ENCODE measurements around the gene RAB3A. TPM values are rescaled to one million over a fixed set of nuclear protein-coding genes. Genes with fewer than 3 reads are reported as not detected.
"Not testable (repeated sequence)": the region's sequence is repeated elsewhere in the genome, so short reads cannot be mapped to it uniquely, and the experiment has no call there.

RAB3A gene
- total RNA-seq, 1 donor from 2014 or later, result 0.53 TPM

- TF ChIP-seq, protein P1, sequence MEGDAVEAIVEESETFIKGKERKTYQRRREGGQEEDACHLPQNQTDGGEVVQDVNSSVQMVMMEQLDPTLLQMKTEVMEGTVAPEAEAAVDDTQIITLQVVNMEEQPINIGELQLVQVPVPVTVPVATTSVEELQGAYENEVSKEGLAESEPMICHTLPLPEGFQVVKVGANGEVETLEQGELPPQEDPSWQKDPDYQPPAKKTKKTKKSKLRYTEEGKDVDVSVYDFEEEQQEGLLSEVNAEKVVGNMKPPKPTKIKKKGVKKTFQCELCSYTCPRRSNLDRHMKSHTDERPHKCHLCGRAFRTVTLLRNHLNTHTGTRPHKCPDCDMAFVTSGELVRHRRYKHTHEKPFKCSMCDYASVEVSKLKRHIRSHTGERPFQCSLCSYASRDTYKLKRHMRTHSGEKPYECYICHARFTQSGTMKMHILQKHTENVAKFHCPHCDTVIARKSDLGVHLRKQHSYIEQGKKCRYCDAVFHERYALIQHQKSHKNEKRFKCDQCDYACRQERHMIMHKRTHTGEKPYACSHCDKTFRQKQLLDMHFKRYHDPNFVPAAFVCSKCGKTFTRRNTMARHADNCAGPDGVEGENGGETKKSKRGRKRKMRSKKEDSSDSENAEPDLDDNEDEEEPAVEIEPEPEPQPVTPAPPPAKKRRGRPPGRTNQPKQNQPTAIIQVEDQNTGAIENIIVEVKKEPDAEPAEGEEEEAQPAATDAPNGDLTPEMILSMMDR (IDR thresholded peaks at IDR 0.05; ENCODE audit: insufficient read depth, low read length, severe bottlenecking), result peak; percentile 40
- Histone ChIP-seq H3K27me3 (ENCODE audit: control insufficient read depth, insufficient read depth, low read length) (no peaks in the 10 kb centered on the region), H3K36me3 (ENCODE audit: control insufficient read depth, insufficient read depth, low read length) (peaks cover 24% of the 10 kb centered on the region), H3K4me3 (ENCODE audit: low read depth, low read length) (peak overlapping the region; percentile 14)
- no peak for DNase-seq (ENCODE audit: low read depth)
- no peak for FAIRE-seq
Observed at GRCh38 chr19:18160971-18161635, 42.7 kb downstream of the RAB3A start.

GRCh38 chr19:18160493-18160970, 43.3 kb downstream of the RAB3A start:
- Histone ChIP-seq H3K36me3 (ENCODE audit: control insufficient read depth, insufficient read depth, low read length) (peaks cover 21% of the 10 kb centered on the region), H3K27me3 (ENCODE audit: control insufficient read depth, insufficient read depth, low read length) (no peaks in the 10 kb centered on the region), H3K4me3 (ENCODE audit: low read depth, low read length) (peak overlapping the region; percentile 14)
- DNase-seq (ENCODE audit: low read depth) (no peak), FAIRE-seq (no peak)
- TF ChIP-seq, protein P1 (IDR thresholded peaks at IDR 0.05; ENCODE audit: insufficient read depth, low read length, severe bottlenecking), result no peak

- H3K36me3 ChIP-seq (ENCODE audit: control insufficient read depth, insufficient read depth, low read length), result peaks cover 21% of the 10 kb centered on the region
- TF ChIP-seq, protein P1 (IDR thresholded peaks at IDR 0.05; ENCODE audit: insufficient read depth, low read length, severe bottlenecking), result no peak
- FAIRE-seq, result no peak
Observed at GRCh38 chr19:18159810-18160209, 44.0 kb downstream of the RAB3A start.

GRCh38 chr19:18159059-18159616, 44.7 kb downstream of the RAB3A start:
- DNase-seq (ENCODE audit: low read depth); H3K27me3 ChIP-seq (ENCODE audit: control insufficient read depth, insufficient read depth, low read length); FAIRE-seq; H3K4me3 ChIP-seq (ENCODE audit: low read depth, low read length): not testable (repeated sequence)
- H3K36me3 ChIP-seq (ENCODE audit: control insufficient read depth, insufficient read depth, low read length), result peaks cover 20% of the 10 kb centered on the region

More at GRCh38 chr19:18159810-18160209, 44.0 kb downstream of the RAB3A start:
- no peaks in the 10 kb centered on the region for H3K27me3 ChIP-seq (ENCODE audit: control insufficient read depth, insufficient read depth, low read length)
- H3K4me3 ChIP-seq (ENCODE audit: low read depth, low read length), result no peak overlapping the region
- no peak for DNase-seq (ENCODE audit: low read depth)

DNA sequence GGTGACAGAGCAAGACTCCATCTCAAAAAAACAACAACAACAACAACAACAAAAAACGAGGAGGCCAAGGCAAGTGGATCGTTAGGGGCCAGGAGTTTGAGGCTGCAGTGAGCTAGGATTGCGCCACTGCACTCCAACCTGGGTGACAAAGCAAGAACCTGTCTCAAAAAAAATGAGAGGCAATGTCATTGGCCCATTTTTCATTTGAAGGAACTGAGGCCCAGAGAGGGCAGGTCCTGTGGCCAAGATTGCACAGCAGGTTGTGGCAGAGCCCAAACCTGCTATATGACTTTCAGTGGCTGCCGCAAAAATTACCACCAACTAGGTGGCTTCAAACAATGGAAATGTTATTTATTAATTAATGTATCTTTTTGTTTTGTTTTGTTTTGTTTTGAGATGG, 45.4 kb downstream of the RAB3A start:
- TF ChIP-seq, protein P1 (IDR thresholded peaks at IDR 0.05; ENCODE audit: insufficient read depth, low read length, severe bottlenecking), result no peak
- no peaks in the 10 kb centered on the region for H3K27me3 ChIP-seq (ENCODE audit: control insufficient read depth, insufficient read depth, low read length)
- FAIRE-seq (no peak), DNase-seq (ENCODE audit: low read depth) (no peak)
- H3K4me3 ChIP-seq (ENCODE audit: low read depth, low read length), result no peak overlapping the region
- H3K36me3 ChIP-seq (ENCODE audit: control insufficient read depth, insufficient read depth, low read length), result peaks cover 17% of the 10 kb centered on the region

DNA sequence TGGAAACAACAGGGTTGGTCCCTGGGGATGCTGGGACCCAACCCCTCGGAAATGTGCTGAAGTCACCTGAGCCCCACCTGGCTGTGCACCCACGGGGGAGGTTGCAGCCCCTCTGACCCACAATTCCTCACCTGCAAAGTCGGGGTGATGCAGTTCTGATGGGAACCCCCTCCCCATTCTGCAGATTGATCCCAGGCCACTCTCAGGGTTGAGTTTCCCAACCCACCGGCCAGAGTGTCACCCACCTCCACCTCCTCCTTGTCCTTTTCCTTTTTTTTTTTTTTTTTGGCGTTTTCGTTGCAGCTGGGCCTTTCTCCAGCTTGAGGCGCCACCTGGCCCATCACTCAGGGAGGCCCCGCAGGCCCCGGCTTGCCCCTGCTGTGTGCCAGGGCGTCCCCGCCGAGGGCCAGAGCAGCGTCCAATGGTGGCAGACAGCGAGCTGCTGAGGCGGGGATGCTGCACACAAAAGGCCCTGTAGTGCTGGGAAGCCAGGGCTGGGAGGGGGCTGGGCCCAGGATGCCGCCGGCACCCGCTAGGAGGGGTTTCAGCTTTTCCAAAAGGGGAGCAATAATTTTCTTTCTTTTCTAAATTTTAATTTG, 46.3 kb downstream of the RAB3A start:
- no peak for FAIRE-seq
- Histone ChIP-seq H3K36me3 (ENCODE audit: control insufficient read depth, insufficient read depth, low read length) (peaks cover 10% of the 10 kb centered on the region), H3K4me3 (ENCODE audit: low read depth, low read length) (no peak overlapping the region), H3K27me3 (ENCODE audit: control insufficient read depth, insufficient read depth, low read length) (no peaks in the 10 kb centered on the region)
- TF ChIP-seq, protein P1 (IDR thresholded peaks at IDR 0.05; ENCODE audit: insufficient read depth, low read length, severe bottlenecking), result no peak
- DNase-seq (ENCODE audit: low read depth), result peak; percentile 70

Data from bronchial epithelial cell (primary cell).